Neural cell (in vitro differentiated cells): ENCODE data around the gene H2BK1. TPM values are rescaled to one million over a fixed set of nuclear protein-coding genes. Genes with fewer than 3 reads are reported as not detected.

Experiments used
- H2AFZ ChIP-seq: fragments of 200-600, 300-800 bp; sonication (generic), shearing (Covaris generic); 2 replicates; pipeline ENCODE4 v1.6.0; 2014; ENCODE audit warnings: low read depth, mild to moderate bottlenecking, antibody characterized with exemption, low read length, moderate library complexity
- H3F3A ChIP-seq: fragments of 200-600 bp; shearing (Covaris generic); 2 replicates; pipeline ENCODE4 v1.6.1; 2016; ENCODE audit warnings: mild to moderate bottlenecking, moderate library complexity, mixed read lengths, antibody characterized with exemption, low read length; ENCODE audit not compliant: insufficient read depth, poor library complexity, severe bottlenecking
- H3K27ac ChIP-seq: fragments of 200-600, 300-800 bp; sonication (generic), shearing (Covaris generic); 2 replicates; pipeline ENCODE4 v1.5.1; 2014; ENCODE audit warnings: mild to moderate bottlenecking, low read length, moderate library complexity
- H3K27me3 ChIP-seq: fragments of 300-800, 200-600 bp; sonication (generic), shearing (Covaris generic); 2 replicates; pipeline ENCODE4 v1.6.0; 2014; ENCODE audit warnings: mild to moderate bottlenecking, low read depth, low read length, moderate library complexity; ENCODE audit not compliant: insufficient read depth
- H3K36me3 ChIP-seq: fragments of 300-800, 200-600 bp; sonication (generic), shearing (Covaris generic); 2 replicates; pipeline ENCODE4 v1.5.1; 2014; ENCODE audit warnings: mild to moderate bottlenecking, antibody characterized with exemption, low read length, moderate library complexity; ENCODE audit not compliant: insufficient read depth
- H3K4me2 ChIP-seq: fragments of 300-800, 200-600 bp; sonication (generic), shearing (Covaris generic); 2 replicates; pipeline ENCODE4 v1.6.0; 2014; ENCODE audit warnings: mild to moderate bottlenecking, low read length
- H3K4me3 ChIP-seq: fragments of 300-800, 200-600 bp; sonication (generic), shearing (Covaris generic); 2 replicates; pipeline ENCODE4 v1.5.1; 2014; ENCODE audit warnings: mild to moderate bottlenecking, low read length, moderate library complexity
- H3K79me2 ChIP-seq: fragments of 200-600 bp; shearing (Covaris generic); replicated peaks from 2 replicates; pipeline ENCODE4 v1.6.0; 2014; ENCODE audit warnings: mild to moderate bottlenecking, low read length, moderate library complexity; ENCODE audit not compliant: insufficient read depth
- H3K9ac ChIP-seq: fragments of 300-800, 200-600 bp; sonication (generic), shearing (Covaris generic); 2 replicates; pipeline ENCODE4 v1.6.1; 2016; ENCODE audit warnings: mild to moderate bottlenecking, low read length, mixed read lengths
- H3K9me2 ChIP-seq: fragments of 200-600 bp; shearing (Covaris generic); 2 replicates; pipeline ENCODE4 v1.6.1; 2016; ENCODE audit warnings: mild to moderate bottlenecking, low read length, mixed read lengths; ENCODE audit not compliant: insufficient read depth
- H3K9me3 ChIP-seq: fragments of 200-600, 300-800 bp; sonication (generic), shearing (Covaris generic); 2 replicates; pipeline ENCODE4 v1.6.1; 2016; ENCODE audit warnings: mild to moderate bottlenecking, mixed run types, low read length, moderate library complexity, mixed read lengths
- H4K20me1 ChIP-seq: fragments of 200-600 bp; shearing (Covaris generic); 2 replicates; pipeline ENCODE4 v1.6.1; 2016; ENCODE audit warnings: mild to moderate bottlenecking, mixed run types; ENCODE audit not compliant: insufficient read depth
- EP300 ChIP-seq: fragments of 450-650 bp; conservative IDR thresholded peaks from 2 replicates; pipeline ENCODE4 v1.6.1; 2014; ENCODE audit warnings: antibody characterized with exemption, mild to moderate bottlenecking, moderate library complexity; ENCODE audit not compliant: poor library complexity, severe bottlenecking
- EZH2 ChIP-seq: fragments of 200-600, 300-800 bp; shearing (Covaris generic), sonication (generic); IDR thresholded peaks from 2 replicates; pipeline ENCODE4 v1.6.1; 2014; ENCODE audit warnings: antibody characterized with exemption, low read length, borderline replicate concordance, mild to moderate bottlenecking; ENCODE audit not compliant: insufficient read depth, poor library complexity, severe bottlenecking
- MXI1 ChIP-seq: fragments of 450-650 bp; conservative IDR thresholded peaks from 2 replicates; pipeline ENCODE4 v1.6.1; 2014; ENCODE audit warnings: antibody characterized with exemption, mild to moderate bottlenecking; ENCODE audit not compliant: poor library complexity, severe bottlenecking
- POLR2AphosphoS5 ChIP-seq: IDR thresholded peaks from 2 replicates; pipeline ENCODE4 v1.6.1; 2012
- RAD21 ChIP-seq: fragments of 450-650 bp; conservative IDR thresholded peaks from 2 replicates; pipeline ENCODE4 v1.6.1; 2014; ENCODE audit warnings: antibody characterized with exemption, mild to moderate bottlenecking, moderate library complexity
- SMC3 ChIP-seq: fragments of 450-650 bp; conservative IDR thresholded peaks from 2 replicates; pipeline ENCODE4 v1.6.1; 2014; ENCODE audit warnings: antibody characterized with exemption, mild to moderate bottlenecking, moderate library complexity; ENCODE audit not compliant: poor library complexity
- TAF1 ChIP-seq: IDR thresholded peaks from 2 replicates; pipeline ENCODE4 v1.6.1; 2012; ENCODE audit warnings: low read depth
- polyA plus RNA-seq: library from polyadenylated mRNA; depleted of rRNA; stranded (reverse); fragments of >200 nt; gene quantifications from 2 replicates; pipeline ENCODE4 v1.2.3, GENCODE V29; 2014
- TF ChIP-seq, protein P1 (sequence below): IDR thresholded peaks from 2 replicates; pipeline ENCODE4 v1.6.1; 2012; ENCODE audit warnings: borderline replicate concordance
- TF ChIP-seq, protein P2 (sequence below): fragments of 450-650 bp; IDR thresholded peaks from 2 replicates; pipeline ENCODE4 v1.5.1; 2014; ENCODE audit warnings: antibody characterized with exemption, mild to moderate bottlenecking, moderate library complexity; ENCODE audit not compliant: poor library complexity, severe bottlenecking

H2BK1 gene
- polyA plus RNA-seq, 1 donor from 2014 or later: not detected

DNA sequence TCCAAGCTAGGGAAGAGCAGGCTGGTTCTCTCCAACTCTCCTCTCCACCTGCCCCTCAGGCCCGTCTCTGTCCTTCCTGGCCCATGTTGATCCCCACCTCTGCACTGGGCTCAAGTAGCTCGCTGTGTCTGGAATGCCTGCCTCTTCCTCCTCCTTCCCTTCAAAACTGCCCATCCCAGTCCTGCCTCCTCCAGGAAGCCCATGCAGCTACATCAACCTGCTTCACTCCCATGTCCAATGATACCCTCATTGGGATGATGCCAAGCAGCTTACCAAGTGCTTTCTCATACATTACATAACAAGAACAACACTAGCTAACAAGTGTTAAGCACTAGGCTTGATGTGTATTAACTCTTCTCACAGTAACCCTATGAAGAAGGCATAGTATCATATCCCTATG lies 31.5 kb downstream of the H2BK1 start:
- no peaks in the 10 kb centered on the region for H4K20me1 ChIP-seq
- H3K9me2 ChIP-seq: no peaks in the 10 kb centered on the region
- TF ChIP-seq TAF1: no peak
- TF ChIP-seq POLR2AphosphoS5: no peak
- no peak for TF ChIP-seq EZH2
- no peak for TF ChIP-seq MXI1
- no peak for TF ChIP-seq RAD21
- no peak for TF ChIP-seq SMC3
- TF ChIP-seq, protein P1, sequence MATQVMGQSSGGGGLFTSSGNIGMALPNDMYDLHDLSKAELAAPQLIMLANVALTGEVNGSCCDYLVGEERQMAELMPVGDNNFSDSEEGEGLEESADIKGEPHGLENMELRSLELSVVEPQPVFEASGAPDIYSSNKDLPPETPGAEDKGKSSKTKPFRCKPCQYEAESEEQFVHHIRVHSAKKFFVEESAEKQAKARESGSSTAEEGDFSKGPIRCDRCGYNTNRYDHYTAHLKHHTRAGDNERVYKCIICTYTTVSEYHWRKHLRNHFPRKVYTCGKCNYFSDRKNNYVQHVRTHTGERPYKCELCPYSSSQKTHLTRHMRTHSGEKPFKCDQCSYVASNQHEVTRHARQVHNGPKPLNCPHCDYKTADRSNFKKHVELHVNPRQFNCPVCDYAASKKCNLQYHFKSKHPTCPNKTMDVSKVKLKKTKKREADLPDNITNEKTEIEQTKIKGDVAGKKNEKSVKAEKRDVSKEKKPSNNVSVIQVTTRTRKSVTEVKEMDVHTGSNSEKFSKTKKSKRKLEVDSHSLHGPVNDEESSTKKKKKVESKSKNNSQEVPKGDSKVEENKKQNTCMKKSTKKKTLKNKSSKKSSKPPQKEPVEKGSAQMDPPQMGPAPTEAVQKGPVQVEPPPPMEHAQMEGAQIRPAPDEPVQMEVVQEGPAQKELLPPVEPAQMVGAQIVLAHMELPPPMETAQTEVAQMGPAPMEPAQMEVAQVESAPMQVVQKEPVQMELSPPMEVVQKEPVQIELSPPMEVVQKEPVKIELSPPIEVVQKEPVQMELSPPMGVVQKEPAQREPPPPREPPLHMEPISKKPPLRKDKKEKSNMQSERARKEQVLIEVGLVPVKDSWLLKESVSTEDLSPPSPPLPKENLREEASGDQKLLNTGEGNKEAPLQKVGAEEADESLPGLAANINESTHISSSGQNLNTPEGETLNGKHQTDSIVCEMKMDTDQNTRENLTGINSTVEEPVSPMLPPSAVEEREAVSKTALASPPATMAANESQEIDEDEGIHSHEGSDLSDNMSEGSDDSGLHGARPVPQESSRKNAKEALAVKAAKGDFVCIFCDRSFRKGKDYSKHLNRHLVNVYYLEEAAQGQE: no peak
- TF ChIP-seq, protein P2, sequence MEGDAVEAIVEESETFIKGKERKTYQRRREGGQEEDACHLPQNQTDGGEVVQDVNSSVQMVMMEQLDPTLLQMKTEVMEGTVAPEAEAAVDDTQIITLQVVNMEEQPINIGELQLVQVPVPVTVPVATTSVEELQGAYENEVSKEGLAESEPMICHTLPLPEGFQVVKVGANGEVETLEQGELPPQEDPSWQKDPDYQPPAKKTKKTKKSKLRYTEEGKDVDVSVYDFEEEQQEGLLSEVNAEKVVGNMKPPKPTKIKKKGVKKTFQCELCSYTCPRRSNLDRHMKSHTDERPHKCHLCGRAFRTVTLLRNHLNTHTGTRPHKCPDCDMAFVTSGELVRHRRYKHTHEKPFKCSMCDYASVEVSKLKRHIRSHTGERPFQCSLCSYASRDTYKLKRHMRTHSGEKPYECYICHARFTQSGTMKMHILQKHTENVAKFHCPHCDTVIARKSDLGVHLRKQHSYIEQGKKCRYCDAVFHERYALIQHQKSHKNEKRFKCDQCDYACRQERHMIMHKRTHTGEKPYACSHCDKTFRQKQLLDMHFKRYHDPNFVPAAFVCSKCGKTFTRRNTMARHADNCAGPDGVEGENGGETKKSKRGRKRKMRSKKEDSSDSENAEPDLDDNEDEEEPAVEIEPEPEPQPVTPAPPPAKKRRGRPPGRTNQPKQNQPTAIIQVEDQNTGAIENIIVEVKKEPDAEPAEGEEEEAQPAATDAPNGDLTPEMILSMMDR: no peak
- no peak for TF ChIP-seq EP300

GRCh38 chr7:151178236-151178635 lies 32.1 kb downstream of the H2BK1 start:
- Histone ChIP-seq H3K27me3 (no peaks in the 10 kb centered on the region), H3K4me2 (no peak overlapping the region), H3K9ac (no peak overlapping the region), H3K9me2 (no peaks in the 10 kb centered on the region), H3K27ac (no peak overlapping the region), H3K79me2 (no peaks in the 10 kb centered on the region), H4K20me1 (no peaks in the 10 kb centered on the region), H2AFZ (no peak overlapping the region), H3F3A (no peaks in the 10 kb centered on the region), H3K36me3 (no peaks in the 10 kb centered on the region), H3K4me3 (no peak overlapping the region), H3K9me3 (no peaks in the 10 kb centered on the region)
- TF ChIP-seq, protein P2: no peak
- TF ChIP-seq POLR2AphosphoS5 (no peak), TAF1 (no peak), EP300 (no peak), SMC3 (no peak), MXI1 (no peak), EZH2 (no peak), RAD21 (no peak)
- TF ChIP-seq, protein P1: no peak

More for the DNA sequence above, 31.5 kb downstream of the H2BK1 start:
- no peaks in the 10 kb centered on the region for H3K9me3 ChIP-seq
- H3F3A ChIP-seq: no peaks in the 10 kb centered on the region
- H3K4me3 ChIP-seq: no peak overlapping the region
- no peaks in the 10 kb centered on the region for H3K36me3 ChIP-seq
- no peak overlapping the region for H3K27ac ChIP-seq
- H3K9ac ChIP-seq: no peak overlapping the region
- H3K79me2 ChIP-seq: no peaks in the 10 kb centered on the region
- H3K4me2 ChIP-seq: no peak overlapping the region
- H3K27me3 ChIP-seq: no peaks in the 10 kb centered on the region
- no peak overlapping the region for H2AFZ ChIP-seq
